NCI-H69 (cell line): ENCODE data around the gene TRAT1.
A peak's percentile ranks its signal among the peaks of the same experiment; 100 is the strongest.

Source experiments
- DNase-seq: peaks from one replicate; lab custom pipeline; 2025; lab: John Stamatoyannopoulos, UW

The TRAT1 gene

DNA sequence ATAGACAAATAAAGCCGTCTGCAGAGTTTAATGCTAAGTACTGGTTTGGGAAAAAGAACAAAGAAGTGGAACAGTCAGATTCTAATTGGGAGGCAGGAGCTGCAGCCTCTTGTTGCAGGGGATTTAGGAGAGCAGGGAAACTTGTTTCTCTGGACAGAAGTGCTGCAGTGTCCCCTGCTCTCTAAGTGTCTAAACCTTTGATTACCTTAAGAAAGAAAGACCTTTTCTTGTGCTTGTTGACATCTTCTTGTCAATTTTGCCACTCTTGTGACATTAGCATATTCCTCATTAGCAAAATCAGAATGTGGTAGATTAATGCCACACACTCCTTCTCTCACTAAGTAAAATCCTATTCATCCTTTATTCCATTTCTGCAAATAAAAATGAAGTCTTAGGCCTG, 38.8 kb downstream of the TRAT1 start:
- no peak for DNase-seq

GRCh38 chr3:108862865-108863798, 40.5 kb downstream of the TRAT1 start:
- DNase-seq, result no peak

GRCh38 chr3:108863799-108864135, 41.2 kb downstream of the TRAT1 start:
- DNase-seq, result no peak

GRCh38 chr3:108877901-108878300, 55.3 kb downstream of the TRAT1 start:
- DNase-seq, result no peak

DNA sequence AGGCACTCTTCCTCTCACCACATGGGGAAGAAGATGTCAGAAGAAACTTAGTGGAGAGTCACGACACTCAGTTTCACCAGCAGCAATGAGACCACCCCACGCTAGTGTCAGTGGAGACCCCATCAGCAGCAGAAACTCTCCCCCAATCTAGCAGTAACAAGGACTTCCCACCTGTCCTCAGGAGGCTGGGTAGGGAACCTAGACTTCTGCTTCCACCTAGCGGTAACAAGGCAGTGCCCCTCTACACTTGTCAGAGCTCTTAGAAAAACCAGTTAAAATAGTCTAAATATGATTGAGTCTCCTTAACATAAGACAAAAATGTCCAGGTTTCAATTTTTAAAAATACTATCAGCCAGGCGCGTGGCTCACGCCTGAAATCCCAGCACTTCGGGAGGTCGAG, 57.3 kb downstream of the TRAT1 start:
- no peak for DNase-seq

- DNase-seq, result no peak
These were observed 60.2 kb downstream of the TRAT1 start for GRCh38 chr3:108882762-108883161.

GRCh38 chr3:108883373-108883772, 60.8 kb downstream of the TRAT1 start:
- no peak for DNase-seq

GRCh38 chr3:108887121-108887520, 64.5 kb downstream of the TRAT1 start:
- peak; percentile 34 for DNase-seq

GRCh38 chr3:108887777-108888176, 65.2 kb downstream of the TRAT1 start:
- no peak for DNase-seq

- no peak for DNase-seq
These were observed 69.2 kb downstream of the TRAT1 start for GRCh38 chr3:108891833-108892232.

DNA sequence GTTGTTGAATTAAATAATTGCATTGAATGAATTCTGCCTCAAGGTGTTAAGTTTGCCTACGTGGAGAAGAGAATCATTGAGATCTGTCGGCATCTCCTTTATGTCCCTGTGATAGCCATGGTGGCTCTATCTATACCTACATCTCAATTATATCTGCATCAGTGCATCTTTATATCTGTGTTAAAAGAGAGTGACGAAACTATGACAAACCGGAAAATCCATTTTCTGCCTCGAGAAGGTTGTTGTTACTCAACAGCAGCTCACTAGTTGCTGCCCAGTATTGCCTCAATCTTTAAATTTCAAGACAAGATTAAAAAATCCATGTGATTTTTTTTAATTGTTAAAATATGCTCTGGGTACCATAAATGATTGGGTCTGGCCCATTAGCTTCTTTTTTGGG, 72.4 kb downstream of the TRAT1 start:
- no peak for DNase-seq

DNA sequence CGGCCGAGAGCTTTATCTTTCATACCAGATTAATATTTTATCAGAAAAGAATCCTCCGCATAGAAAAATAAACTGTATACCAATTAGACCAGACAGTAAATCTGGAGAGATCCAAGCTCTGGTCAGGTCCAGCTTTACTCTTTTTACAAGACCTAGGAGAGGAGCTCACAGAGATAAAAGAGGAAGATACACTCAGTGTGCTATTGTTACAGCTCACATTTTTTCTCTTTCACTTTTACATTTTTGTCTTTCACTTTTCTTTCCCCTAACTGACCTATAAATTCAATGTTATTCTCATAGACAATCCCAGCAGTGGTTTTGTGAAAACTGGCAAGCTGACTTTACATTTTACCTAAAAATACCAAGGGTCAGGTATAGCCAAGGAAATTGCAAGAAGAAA, 75.3 kb downstream of the TRAT1 start:
- DNase-seq, result no peak

DNA sequence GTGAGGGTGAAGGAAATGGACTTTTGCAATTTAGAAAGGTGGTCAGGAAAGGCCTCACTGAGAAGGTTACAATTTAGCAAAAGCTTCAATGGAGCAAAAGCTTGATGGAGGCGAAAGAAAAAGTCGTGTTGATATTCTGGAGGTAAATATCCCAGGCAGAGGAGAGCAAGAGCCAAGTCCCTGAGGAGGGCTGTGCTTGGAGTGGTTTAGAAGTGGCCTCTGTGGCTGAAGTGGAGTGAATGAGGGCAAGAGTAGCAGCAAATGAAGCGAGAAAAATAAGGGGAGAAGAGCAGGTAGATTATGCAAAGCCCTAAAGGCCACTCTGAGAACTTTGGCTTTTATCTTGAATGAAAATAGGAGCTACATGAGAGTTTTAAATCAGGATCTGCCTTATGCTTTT, 76.9 kb downstream of the TRAT1 start:
- DNase-seq, result no peak
